H4 (cell line): ENCODE measurements around the gene BOC. TPM values are rescaled to one million over a fixed set of nuclear protein-coding genes. Genes with fewer than 3 reads are reported as not detected.
A peak's percentile ranks its signal among the peaks of the same experiment; 100 is the strongest.

Experiments used
- DNase-seq: peaks from one replicate; pipeline ENCODE4 v3.0.0-alpha.2; 2015; ENCODE audit warnings: low spot score
- total RNA-seq: library from RNA; depleted of rRNA; stranded (reverse); fragments of >200 nt; shearing (Covaris generic); gene quantifications from 2 replicates; pipeline ENCODE4 v1.2.3, GENCODE V29; 2014

BOC gene
- total RNA-seq, 1 experiment from 2014 or later: 3.7 TPM

DNA sequence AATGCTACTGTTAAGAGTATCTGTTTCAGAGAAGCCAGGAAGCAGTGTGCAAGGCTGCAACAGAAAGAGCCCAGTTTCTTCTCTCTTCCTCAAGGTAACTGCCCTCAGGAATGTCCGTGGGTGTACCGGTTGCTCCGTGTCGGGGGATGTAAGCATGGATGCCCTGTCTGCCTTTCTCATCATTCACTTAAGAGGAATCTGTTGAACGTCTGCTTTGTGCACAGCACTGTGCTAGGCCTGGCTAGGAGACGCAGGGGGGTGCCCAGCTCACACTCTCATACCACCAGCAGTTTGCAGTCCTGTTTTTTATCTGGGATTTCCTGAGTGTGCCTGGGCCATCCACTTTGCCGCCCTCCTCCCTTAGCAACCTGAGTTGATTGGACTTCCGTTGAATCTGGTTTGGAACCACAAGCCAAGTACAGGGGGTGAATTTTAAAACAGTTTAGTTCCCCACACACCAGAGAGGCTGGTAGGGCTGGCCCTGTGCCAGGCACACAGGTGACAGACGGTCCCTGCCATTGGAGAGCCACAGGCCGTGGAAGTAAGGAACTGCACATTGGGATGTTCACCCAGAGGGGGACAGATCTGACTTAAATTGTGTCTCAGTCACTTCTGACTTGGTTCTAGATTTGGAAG is 11.2 kb downstream of the BOC start:
- DNase-seq: no peak

DNA sequence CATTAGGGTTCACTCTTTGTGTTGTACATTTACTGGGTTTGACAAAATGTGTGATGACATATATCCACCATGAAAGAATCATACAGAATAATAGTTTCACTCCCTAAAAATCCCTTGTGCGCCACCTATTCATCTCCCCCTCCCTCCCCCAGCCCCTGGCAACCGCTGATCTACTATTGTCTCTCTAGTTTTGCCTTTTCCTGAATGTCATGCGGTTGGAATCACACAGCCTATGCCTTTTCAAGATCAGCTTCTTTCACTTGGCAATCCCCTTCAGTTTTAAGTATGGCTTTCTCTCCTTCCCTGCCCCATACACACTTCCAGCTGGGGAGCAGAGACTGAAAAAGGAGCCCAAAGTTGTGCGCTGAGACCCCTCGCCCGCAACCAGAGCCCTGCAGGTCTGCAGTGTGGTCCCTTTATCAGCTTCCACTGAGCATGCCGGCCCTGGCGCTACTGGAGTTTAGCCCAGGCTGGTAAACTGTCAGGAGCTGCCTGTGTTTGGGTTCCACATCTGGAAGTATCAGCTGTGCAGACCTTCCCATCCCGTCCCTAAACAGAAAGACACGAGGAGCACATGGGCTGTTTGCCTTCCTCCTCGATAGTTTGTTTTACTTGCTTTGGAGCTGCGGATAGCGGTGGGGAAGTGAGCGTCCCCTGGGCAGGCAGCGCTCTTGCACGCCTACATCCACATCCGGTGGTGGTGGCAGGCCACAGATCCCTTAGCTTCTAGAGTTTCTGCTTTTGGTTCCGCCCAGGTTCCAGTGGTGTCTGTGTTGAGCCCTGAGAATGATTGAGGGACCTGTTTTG is 12.3 kb downstream of the BOC start:
- DNase-seq: no peak

DNA sequence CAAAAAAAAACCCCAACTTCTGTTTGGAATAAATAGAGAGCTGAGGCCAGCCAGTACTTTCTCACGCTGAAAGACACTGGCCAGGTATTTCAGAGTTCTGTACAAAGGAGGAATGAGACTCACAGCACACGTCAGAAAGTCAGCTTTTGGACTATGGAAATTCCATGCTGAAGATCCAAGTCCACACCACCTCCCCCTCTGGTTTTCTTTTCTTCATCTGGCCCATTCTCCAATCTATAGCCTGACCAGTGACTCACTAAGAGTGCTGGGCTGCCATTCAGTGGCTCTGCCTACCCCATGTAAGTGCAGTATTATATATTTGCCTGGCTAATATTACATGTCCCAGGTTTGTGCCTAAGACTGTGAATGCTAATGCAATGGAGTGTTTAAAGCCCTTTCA is 13.9 kb downstream of the BOC start:
- DNase-seq: no peak

- no peak for DNase-seq
Observed at GRCh38 chr3:113226491-113226890, 15.1 kb downstream of the BOC start.

DNA sequence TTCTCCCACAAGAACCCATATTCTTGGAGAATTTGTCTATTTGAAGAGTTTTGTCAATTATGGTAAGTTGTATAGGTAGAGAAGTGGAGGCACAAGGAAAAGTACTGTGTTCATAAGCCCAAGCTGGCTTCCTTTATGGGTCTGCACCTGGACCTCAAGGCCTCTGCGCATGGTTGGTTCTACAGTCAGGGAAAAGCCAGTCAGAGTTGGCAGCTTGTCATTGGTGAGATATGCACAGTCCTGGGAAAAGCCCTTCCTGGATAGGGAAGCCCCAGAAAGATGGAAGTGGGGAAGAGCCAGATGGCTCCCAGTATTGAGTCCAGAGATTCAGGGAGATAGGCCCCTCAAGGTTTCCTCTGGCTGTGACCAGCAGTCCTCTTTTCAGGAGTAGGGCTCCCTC is 15.8 kb downstream of the BOC start:
- DNase-seq: no peak

GRCh38 chr3:113228498-113229286 is 17.3 kb downstream of the BOC start:
- no peak for DNase-seq

- no peak for DNase-seq
Observed at GRCh38 chr3:113231391-113231790, 20.0 kb downstream of the BOC start.

DNA sequence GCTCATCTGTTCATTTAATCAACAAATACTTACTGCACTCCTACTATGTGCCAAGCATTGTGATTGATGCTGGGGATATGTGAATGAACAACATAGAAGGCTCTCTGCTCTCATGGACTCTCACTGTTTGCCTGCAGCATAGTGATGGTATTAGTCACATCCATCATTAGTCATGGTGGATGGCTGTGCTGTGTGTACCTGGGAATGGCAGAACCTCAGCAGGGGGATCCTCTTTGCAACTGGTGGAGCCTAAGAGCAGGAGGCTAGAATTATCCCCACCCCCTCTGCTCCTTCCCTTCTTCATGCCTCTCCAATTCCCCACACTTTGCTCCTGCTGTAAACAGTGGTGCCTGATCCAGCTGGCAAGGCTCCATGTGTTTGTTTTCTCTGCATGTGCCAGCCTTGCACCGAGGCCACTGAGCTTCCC is 20.5 kb downstream of the BOC start:
- DNase-seq: peak; percentile 90

DNA sequence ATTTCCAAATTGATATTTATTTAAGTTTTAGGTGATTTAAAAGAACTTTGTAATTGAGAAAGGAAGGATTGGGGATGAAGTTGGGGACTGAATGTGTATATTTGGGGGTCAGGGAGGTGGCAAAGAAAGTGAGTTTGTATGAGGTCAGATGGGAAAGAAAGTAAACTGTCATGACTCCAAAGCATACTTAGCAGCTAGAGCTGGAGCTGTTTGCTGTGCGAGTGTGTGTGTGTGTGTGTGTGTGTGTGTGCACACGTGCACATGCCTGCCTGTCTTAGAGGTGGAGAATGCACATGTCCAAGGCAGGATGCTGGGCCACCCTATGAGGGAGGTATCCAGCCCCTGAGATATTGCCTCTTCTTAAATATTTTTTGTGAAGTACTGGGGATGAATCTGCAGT is 21.0 kb downstream of the BOC start:
- peak; percentile 28 for DNase-seq

DNA sequence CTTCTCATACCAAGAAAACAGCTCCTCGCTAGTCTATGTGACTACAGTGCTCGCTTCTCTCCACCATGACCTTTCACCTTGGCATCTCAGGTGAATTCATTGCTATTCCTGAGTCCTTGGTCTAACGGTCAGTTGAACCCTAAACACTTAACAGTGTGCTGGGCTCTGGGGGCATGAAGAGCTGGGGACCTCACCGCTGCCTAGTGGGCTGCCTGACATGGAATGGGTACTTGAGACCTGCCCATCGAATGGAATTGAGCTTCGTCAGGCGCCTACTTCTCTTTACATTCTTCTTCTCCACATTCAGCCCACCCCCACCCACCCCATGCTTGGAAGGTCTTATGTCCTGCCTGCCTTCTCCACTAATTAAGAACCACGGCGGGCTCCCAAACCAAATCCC is 22.1 kb downstream of the BOC start:
- DNase-seq: no peak

DNA sequence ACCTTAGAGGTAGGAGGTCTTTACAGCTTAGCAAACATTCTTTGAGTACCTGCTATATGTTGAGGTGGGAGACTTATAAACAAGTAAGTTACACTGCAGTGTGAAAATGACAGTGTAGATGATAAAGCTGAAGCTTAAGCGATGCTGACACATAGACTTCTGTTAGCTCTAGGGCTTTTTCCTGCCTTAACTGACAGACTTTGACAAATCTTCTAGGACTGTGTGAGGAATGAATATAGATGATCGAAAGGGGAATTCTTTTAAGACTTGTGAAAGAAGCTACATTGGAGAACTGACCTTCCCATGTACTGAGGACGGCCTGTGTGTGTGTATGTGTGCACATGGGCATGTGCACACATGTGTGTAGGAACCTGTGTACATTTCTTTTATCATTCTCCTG is 22.7 kb downstream of the BOC start:
- no peak for DNase-seq

DNA sequence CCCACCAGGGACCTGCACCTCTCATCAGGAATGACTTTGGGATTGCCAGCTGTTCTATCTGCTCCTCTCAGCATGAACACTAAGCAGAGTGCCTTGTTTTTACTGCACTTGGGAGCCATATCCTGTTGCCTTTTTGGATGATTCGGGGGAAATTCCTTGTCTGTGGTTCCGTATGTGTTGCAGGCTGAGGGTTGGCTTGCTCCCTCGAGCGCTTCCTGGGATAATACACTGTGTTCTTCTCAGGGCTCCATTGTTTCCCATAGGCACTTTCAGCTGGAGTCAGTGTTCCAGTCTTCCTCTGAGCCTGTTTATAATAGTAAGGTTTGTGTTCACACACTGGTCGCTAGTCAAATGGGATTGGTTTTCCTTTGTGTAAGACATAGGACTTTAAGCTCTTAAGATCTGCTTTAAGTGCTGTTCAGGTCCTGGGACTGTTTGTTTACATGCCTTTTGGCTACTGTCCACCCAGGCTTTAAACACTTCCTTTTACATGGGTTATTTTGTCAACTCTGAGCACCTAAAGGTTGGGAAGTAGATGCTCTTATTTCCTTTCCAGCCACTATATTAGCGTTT is 23.4 kb downstream of the BOC start:
- DNase-seq: peak; percentile 34

DNA sequence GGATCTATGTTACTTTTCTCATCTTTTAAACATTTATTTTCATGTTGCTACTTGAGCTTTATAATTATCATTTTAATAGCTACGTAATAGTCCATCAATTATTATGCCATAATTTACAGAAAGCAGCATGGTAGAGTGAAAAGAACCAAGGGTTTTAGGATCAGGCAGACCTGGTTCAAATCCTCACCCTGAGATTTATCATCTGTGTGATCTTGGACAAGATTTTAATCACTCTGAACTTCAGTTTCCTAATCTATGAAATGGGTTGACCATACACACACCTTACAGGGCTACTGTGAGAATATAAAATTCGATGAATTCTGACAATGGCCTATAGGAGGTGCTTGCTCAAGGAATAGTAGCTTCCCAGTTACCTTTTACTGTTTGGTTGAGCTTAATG is 27.1 kb downstream of the BOC start:
- no peak for DNase-seq

- DNase-seq: no peak
Observed at GRCh38 chr3:113240841-113241240, 29.5 kb downstream of the BOC start.

DNA sequence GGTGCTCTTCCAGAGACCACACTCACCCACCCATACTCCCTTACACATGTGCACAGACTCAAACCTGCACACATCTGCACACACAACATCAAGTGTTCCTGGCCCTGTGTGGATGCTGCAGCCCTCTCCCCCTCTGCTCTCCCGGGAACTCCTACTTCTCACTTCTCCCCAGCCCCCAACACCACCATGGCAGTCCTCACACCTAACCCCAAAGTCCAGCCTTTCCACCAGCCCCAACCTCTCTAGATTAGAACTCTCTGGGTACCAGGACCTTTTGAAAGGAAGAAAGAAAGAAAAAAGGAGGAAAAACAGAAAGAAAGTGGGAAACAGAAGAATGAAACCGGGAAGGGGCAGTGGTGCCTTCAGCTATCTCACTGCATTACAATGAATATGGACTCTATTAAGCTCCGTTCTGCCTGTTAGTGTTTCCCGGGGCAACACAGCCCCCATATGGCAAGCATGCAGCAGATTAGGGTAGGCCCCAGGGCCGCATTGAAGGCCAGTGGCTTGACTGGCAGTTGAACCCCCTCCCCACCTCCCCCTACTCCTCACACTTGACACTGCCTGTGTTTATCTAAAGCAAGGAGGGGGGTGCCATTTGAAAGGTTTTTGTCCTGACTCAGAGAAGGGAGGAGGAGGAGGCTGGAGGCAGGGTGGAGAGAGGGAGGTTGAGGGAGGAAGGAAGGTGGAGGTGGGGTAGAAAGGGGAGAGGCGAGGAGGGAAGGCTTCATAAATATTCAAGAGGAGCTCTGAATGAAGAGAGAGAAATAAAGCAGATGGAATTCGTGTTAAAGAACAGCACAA is 30.1 kb downstream of the BOC start:
- DNase-seq: peak; percentile 44

DNA sequence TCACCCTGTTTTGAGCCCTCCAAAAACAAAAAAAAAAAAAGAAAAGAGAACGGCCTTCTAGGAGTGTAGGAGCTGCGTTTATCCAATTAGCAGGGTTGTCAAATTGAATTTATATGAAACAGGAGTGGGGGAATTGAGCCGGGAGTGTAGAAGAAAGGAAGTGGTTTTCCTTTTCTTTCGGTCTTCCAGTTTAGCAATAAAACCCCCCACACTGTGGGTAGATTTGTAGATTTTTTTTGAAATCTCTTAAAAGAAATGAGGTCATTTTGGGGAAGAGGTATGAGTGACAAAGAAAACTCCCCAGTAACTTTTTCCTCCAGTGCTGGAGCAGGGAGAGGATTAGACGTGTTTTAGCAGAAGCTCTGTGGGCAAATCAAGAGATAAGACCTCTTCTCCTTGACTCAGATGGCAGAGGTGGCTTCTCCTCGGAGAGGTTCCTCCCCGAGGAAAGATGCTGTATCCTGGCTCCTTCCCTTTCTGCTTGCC is 30.8 kb downstream of the BOC start:
- peak; percentile 73 for DNase-seq

- DNase-seq: no peak
Observed at GRCh38 chr3:113243071-113243470, 31.7 kb downstream of the BOC start.

- DNase-seq: no peak
Observed at GRCh38 chr3:113243846-113244245, 32.5 kb downstream of the BOC start.

- no peak for DNase-seq
Observed at GRCh38 chr3:113245761-113246161, 34.4 kb downstream of the BOC start.

- DNase-seq: no peak
Observed at GRCh38 chr3:113247068-113247467, 35.7 kb downstream of the BOC start.
